Measurements from ENCODE around the gene SPEF1.
"Not testable (repeated sequence)": the region's sequence is repeated elsewhere in the genome, so short reads cannot be mapped to it uniquely, and the experiment has no call there.

SPEF1 gene

DNA sequence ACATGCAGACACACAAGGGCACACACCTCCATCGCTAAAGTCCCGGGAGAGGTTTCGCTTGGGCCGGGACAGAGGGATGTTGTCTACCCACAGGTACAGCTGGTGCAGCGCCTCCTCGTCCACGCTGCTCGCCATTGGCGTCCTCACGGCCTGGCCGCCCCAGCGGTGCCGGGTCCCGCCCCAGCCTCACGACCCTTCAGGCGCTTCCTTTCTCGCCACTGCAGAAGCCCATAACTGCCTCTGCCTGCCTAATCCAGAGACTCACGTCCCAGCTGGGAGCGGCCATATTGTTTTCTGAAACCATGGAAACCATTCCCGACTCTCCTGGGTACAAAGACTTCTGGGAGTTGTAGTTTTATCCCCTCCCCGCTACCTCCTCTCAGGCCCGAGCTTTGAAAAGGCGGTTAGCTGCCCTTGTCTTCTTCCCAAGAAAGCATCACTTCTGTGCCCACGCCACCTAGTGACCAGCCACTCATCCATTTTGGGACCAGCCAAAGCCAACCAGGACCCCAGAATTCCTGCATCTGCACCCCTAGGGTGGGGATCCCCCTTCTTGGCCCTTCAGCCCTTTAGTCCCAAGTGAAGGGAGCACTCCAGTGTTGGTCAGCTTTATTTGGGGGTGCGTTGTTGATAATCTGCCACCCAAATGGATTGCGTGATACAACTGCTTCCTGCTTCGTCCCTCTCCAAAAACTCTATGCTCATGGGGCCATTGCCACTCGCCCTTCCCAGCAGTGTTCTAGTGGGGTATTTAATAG, at the start of gene SPEF1:
SPEF1 (minus strand) TSS at position 296 of the 758 bp plus-strand sequence; CDS start at position 135, 161 bp downstream.
- FAIRE-seq: no peak
- peak; percentile 92 for DNase-seq (ENCODE audit: low spot score)

- not testable (repeated sequence) for FAIRE-seq; DNase-seq (ENCODE audit: low spot score)
Measured at GRCh38 chr20:3829891-3830290, 48.6 kb upstream of the SPEF1 start.

GRCh38 chr20:3828798-3829197, 47.5 kb upstream of the SPEF1 start:
- no peak for FAIRE-seq

DNA sequence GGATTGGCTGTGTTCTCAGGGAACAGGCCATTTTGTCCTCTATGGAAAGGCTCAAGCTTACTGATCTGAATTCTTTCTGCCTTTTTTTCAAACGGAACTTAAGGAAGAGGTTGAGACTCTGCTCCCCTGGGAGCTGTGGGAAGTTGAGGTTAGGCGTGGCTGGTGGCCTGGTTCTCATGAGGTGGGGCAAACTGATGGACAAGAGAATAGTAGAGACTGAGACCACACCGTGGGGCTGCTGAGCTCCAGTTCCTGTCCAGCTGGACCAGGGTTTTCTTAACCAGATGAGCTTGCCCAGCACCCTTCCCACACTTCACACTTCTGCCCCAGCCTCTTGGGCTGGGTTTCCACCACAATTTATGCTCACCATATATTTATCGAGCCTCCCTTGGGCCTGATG, 45.2 kb upstream of the SPEF1 start:
- no peak for FAIRE-seq
- no peak for DNase-seq (ENCODE audit: low spot score)

More at GRCh38 chr20:3828798-3829197, 47.5 kb upstream of the SPEF1 start:
- no peak for DNase-seq (ENCODE audit: low spot score)

DNA sequence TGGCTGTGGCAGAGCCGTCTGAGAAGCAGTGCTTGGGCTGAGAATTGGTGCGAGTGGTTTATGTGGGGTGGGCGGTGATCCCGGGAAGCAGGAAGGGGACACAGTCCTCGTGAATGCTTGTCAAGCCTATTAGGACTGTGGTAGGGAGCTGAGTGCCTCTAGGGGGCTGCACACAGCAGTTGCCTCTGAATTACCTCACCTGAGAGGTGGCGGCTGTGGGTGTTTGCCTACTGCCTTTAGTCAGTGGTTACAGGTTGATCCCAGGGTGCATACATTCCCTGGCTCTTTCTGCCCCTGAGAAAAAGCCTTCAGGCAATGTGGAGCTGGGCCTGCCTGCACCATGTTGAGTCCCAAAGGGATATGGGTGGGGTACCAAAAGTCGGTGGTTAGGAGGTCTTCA, 44.3 kb upstream of the SPEF1 start:
- no peak for FAIRE-seq
- DNase-seq (ENCODE audit: low spot score): no peak

GRCh38 chr20:3823881-3824280, 42.6 kb upstream of the SPEF1 start:
- no peak for FAIRE-seq

DNA sequence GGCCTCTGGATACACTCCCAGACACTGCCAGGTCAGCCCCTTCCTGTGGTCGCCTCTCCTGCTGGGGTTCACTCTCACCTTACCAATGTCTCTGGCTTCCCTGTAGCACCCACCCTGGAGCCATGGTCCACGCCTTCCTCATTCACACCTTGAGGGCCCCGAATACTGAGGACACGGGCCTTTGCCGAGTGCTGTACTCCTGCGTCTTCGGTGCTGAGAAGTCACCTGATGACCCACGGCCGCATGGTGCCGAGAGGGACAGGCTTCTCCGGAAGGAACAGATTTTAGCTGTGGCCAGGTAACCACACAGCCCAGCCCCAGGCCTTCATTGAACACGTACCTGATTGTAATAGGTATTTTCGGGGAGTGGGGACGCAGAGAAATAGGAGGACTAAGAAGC, 40.7 kb upstream of the SPEF1 start:
- FAIRE-seq: no peak
- no peak for DNase-seq (ENCODE audit: low spot score)

More at GRCh38 chr20:3823881-3824280, 42.6 kb upstream of the SPEF1 start:
- no peak for DNase-seq (ENCODE audit: low spot score)

DNA sequence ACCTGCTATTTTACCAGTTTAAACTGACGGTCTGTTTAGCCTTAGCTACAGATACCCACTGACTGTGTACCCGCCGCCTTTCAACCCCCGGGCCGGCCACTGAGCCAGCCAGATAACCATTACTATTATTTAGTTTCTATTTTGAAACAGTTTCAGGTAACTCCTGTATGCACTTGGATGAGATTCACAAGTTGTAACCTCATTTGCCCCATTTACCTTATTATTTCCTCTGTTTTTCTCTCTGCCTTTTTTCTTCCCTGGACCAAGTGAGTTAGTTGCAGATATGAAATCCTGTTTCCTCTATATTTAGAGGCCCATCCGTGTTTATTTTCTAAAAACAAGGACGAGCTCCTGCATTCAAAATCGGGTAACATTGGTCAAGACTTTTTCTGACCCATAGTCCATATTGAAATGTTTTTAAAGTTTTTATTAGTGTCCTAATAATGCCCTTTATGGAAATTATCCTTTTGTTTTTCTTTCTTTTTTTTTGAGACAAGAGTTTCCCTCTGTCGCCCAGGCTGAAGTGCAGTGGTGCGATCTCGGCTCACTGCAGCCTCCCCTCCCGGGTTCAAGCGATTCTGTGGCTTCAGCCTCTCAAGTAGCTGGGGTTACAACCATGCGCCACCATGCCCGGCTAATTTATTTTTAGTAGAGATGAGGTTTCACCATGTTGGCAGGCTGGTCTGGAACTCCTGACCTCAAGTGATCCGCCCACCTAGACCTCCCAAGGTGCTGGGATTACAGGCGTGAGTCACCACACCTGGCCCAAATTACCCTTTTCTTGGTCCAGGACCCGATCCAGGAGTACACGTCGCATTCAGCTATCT, 39.9 kb upstream of the SPEF1 start:
- DNase-seq (ENCODE audit: low spot score) (no peak), FAIRE-seq (no peak)

DNA sequence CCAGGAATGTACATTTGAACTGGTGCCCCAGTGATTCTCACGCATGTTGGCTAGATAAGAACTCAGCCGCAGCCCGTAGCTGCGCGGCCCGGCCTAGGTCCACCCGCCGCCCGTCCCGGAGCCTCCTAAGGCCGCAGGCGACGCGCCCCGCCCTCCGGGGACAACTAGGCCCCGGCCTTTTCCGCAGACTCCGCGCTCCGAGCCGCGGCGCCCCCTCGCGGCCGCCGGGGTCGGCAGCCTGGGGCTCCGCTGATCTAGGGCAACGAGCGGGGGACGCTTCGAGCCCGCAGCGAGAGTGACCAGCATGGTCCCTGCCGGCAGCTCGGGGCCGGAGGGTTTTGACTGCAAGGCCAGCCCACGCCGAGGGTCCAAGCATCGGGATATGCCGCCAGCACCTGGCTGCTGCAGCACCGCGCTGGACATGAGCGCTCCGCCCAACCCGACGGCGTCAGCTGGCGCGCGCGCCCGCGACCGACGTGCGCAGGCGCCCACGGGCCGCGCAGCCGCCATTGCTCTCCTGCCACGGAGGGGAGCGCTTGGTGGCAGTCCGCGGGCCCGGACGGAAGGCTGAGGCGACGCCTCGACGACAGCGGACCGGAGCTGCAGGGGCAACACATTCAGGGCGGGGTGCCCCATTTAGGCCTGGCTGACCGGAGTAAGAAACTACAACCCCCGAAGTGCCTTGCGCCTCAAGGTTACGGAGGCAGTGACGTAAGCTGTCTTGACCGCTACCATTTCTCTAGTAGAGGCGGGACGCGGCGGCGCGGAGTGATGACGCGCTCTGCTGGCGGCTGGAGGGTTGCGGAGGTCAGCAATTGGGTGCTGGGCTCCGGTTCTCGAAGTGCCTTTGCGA, 39.0 kb upstream of the SPEF1 start, which contains the start of gene AP5S1:
AP5S1 (plus strand) TSS at position 500 of the 853 bp plus-strand sequence. CDS start 1,571 bp downstream, outside the sequence.
- FAIRE-seq (peak; percentile 59), DNase-seq (ENCODE audit: low spot score) (peak; percentile 92)

GRCh38 chr20:3819411-3820047, 38.3 kb upstream of the SPEF1 start:
- no peak for DNase-seq (ENCODE audit: low spot score)
- no peak for FAIRE-seq

GRCh38 chr20:3818155-3819151, 37.2 kb upstream of the SPEF1 start:
- DNase-seq (ENCODE audit: low spot score) (peak; percentile 62), FAIRE-seq (no peak)

GRCh38 chr20:3815703-3816315, 34.6 kb upstream of the SPEF1 start:
- no peak for FAIRE-seq

DNA sequence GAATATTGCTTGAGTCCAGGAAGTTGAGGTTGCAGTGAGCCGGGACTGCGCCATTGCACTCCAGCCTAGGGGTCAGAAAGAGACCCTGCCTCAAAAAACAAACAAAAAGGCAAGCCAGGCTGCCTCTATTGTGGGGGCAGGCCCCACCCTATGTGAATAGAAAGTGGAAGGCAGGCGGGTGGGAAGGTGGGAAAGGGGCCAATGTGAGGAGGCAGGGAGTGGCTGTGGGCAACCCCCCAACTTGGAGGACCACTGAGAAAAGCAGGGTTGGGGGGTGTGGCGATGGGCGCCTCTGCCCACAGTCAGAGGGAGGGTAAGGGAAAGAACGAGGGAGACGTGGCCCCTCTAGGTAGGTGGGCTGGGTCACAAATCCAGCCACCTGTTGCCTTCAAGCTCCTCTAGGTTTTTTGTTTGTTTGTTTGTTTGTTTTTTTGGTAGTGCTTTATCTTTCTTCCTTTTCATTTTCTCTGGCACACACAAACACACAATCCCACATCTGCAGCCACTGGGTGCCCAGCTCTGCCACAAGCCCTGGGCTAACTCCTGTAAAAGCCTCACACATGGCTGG, 33.8 kb upstream of the SPEF1 start:
- FAIRE-seq (no peak), DNase-seq (ENCODE audit: low spot score) (no peak)

More at GRCh38 chr20:3815703-3816315, 34.6 kb upstream of the SPEF1 start:
- DNase-seq (ENCODE audit: low spot score): no peak

DNA sequence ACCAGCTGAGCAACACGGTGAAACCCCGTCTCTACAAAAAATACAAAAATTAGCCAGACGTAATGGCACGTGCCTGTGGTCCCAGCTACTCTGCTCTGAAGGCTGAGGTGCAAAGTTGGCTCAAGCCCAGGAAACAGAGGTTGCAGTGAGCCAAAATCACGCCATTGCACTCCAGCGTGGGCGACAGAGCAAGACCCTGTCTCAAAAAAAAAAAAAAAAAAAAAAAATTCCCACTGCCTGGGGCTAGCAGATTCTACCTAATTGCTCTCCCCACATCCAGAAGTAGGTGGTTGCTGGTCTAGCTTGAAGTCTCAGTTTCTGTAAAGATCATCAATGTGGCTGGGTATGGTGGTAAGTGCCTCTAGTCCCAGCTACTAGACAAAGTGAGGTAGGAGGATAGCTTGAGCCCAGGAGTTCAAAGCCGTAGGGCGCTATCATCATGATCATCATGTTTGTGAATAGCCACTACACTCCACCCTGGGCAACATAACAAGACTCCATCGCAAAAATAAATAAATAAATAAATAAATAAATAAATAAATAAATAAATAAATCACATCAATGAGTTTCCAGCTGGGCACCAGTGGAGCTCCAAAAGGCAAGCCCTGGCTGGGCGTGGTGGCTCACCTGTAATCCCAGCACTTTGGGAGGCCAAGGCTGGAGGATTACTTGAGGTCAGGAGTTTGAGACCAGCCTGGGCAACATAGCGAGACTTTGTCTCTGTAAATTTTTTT, 32.8 kb upstream of the SPEF1 start:
- no peak for FAIRE-seq
- no peak for DNase-seq (ENCODE audit: low spot score)

DNA sequence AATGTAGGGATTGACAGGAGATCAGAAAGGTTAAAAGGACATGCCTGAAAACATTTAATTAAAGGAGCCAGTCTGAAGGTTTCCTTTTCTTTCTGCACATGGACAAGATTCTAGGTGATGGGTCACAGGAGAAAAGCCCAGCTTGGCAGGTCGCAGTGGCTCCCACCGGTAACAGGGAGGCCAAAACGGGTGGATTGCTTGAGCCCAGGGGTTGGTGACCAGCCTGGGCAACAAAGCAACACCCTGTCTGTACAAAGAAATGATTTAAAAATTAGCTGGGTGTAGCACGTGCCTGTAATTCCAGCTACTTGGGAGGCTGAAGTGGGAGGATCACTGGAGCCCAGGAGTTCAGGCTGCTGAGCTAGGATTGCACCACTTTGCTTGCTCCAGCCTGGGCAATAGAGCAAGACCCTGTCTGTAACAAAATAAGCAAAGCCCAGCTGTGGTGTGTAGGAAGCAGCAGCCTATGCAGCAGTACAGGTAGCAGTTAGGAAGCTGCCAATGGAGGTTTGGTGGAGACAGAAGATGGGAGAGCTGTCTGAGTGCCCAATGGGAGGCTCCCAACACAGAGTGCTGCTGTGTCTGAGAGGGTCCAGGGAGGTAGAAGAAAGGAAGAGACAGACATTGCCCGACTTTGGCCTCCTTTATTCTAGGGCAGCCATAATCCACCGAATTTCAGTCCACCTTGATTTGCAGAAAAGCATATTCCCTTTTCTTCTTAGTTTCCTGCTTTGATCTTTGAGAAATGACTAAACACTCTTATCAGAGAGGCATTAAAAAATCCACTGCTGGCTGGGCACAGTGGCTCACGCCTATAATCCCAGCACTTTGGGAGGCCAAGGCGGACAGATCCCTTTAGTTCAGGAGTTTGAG, 32.0 kb upstream of the SPEF1 start:
- FAIRE-seq (no peak), DNase-seq (ENCODE audit: low spot score) (no peak)

DNA sequence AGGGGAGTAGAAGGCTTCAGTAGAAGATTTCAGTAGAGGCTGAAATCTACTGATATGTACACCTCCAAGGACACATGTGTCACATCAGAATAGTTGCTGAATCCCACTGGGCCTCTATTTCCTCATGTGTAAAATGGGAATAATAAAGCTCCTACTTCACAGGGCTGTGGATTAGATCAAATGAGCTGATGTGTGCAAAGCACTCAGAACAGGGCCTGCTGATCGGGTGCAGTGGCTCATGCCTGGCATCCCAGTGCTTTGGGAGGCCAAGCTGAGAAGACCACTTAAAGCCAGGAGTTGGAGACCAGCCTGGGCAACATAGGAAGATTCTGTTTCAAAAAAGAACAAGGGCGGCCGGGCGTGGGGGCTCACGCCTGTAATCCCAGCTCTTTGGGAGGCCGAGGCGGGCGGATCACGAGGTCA, 31.0 kb upstream of the SPEF1 start:
- DNase-seq (ENCODE audit: low spot score): no peak
- no peak for FAIRE-seq
